Measurements from ENCODE around the gene ZFR2.

- TF ChIP-seq CTCF (IDR thresholded peaks at IDR 0.05 in 8 of 11, conservative IDR thresholded peaks at IDR 0.05 in 3 of 11) (no peak), POLR2AphosphoS5 (IDR thresholded peaks at IDR 0.05) (no peak), POLR2A (IDR thresholded peaks at IDR 0.05) (no peak)
These were observed 30.2 kb downstream of the ZFR2 start for GRCh38 chr19:3838661-3839060.

Measured in spleen (tissue), 7 donors.